IMR-90 (cell line): ENCODE measurements around the gene MBOAT1. TPM values are rescaled to one million over a fixed set of nuclear protein-coding genes. Genes with fewer than 3 reads are reported as not detected.

Experiments used
- ATAC-seq: fragments of 200-7000 bp; cut with Tn5 transposase; 2 replicates; pipeline ENCODE4 v1.9.1; 2020; ENCODE audit warnings: low read depth, mild to moderate bottlenecking, moderate library complexity
- BruUV-seq: library from RNA; stranded (reverse); fragments of 400-500 nt; replicated peaks from 2 replicates; lab custom pipeline; 2021; lab: Mats Ljungman, UMichigan
- CTCF ChIA-PET: fragments of 300-600 bp; formaldehyde crosslinking; extraction: SDS; loops from one replicate; lab custom pipeline; 2021; ENCODE audit warnings: antibody characterized with exemption; lab: Yijun Ruan, JAX
- POLR2A ChIA-PET: fragments of 300-600 bp; sonication (Branson Sonifier 250); formaldehyde crosslinking; loops from one replicate; lab custom pipeline; 2022; ENCODE audit warnings: antibody characterized with exemption; ENCODE audit not compliant: unreplicated experiment; lab: Charles Lee
- DNase-seq: peaks from one replicate; pipeline ENCODE4 v3.0.0; 2013
- H2AFZ ChIP-seq: replicated peaks from 2 replicates; pipeline ENCODE3; 2013; ENCODE audit warnings: low read length, mild to moderate bottlenecking; ENCODE audit not compliant: poor library complexity
- H2AK5ac ChIP-seq: 2 replicates; pipeline ENCODE4 v1.6.1; 2013; ENCODE audit warnings: low read depth, low read length, inconsistent platforms
- H2AK9ac ChIP-seq: replicated peaks from 2 replicates; pipeline ENCODE3; 2013; ENCODE audit warnings: mild to moderate bottlenecking, low read depth, low read length, moderate library complexity; ENCODE audit not compliant: poor library complexity
- H2BK120ac ChIP-seq: 2 replicates; pipeline ENCODE4 v1.6.1; 2013; ENCODE audit warnings: low read depth, low read length, inconsistent platforms
- H2BK15ac ChIP-seq: 3 replicates; pipeline ENCODE4 v1.6.1; 2013; ENCODE audit warnings: low read depth, low read length, inconsistent platforms
- H2BK20ac ChIP-seq: 2 replicates; pipeline ENCODE4 v1.6.1; 2013; ENCODE audit warnings: low read depth, mild to moderate bottlenecking, inconsistent platforms, low read length, moderate library complexity
- H2BK5ac ChIP-seq: 2 replicates; pipeline ENCODE4 v1.6.1; 2013; ENCODE audit warnings: mild to moderate bottlenecking, low read depth, low read length, inconsistent platforms; ENCODE audit not compliant: poor library complexity, severe bottlenecking
- H3K14ac ChIP-seq: replicated peaks from 2 replicates; pipeline ENCODE4 v1.6.1; 2013; ENCODE audit warnings: low read depth, low read length, inconsistent platforms
- H3K18ac ChIP-seq: 2 replicates; pipeline ENCODE4 v1.6.1; 2013; ENCODE audit warnings: low read depth, low read length, control low read depth
- H3K23ac ChIP-seq: 2 replicates; pipeline ENCODE4 v1.6.1; 2013; ENCODE audit warnings: low read depth, low read length, inconsistent platforms
- H3K27ac ChIP-seq: 2 replicates; pipeline ENCODE4 v1.5.1; 2013; ENCODE audit warnings: mild to moderate bottlenecking, control low read depth, low read length; ENCODE audit not compliant: insufficient read depth
- H3K27me3 ChIP-seq: 2 replicates; pipeline ENCODE4 v1.6.1; 2013; ENCODE audit warnings: low read length; ENCODE audit not compliant: control insufficient read depth, insufficient read depth
- H3K36me3 ChIP-seq: 2 replicates; pipeline ENCODE4 v1.6.1; 2013; ENCODE audit warnings: low read length, mixed read lengths; ENCODE audit not compliant: control insufficient read depth, insufficient read depth
- H3K4ac ChIP-seq: 2 replicates; pipeline ENCODE4 v1.6.1; 2013; ENCODE audit warnings: low read depth, low read length, inconsistent platforms
- H3K4me1 ChIP-seq: 2 replicates; pipeline ENCODE4 v1.6.1; 2013; ENCODE audit warnings: low read length, mixed read lengths; ENCODE audit not compliant: control insufficient read depth, insufficient read depth
- H3K4me2 ChIP-seq: 2 replicates; pipeline ENCODE4 v1.6.1; 2013; ENCODE audit warnings: low read depth, mild to moderate bottlenecking, control low read depth, low read length, moderate library complexity
- H3K4me3 ChIP-seq: 2 replicates; pipeline ENCODE4 v1.5.1; 2013; ENCODE audit warnings: low read depth, mild to moderate bottlenecking, control low read depth, low read length, moderate library complexity; ENCODE audit not compliant: insufficient read depth
- H3K56ac ChIP-seq: 2 replicates; pipeline ENCODE4 v1.6.1; 2013; ENCODE audit warnings: low read length, inconsistent platforms; ENCODE audit not compliant: insufficient read depth; ENCODE audit errors: extremely low read depth
- H3K79me1 ChIP-seq, 2 experiments: 2 replicates each; pipeline ENCODE4 v1.6.1; 2013; ENCODE audit warnings: low read length in 2 of 2, inconsistent platforms in 1 of 2, low read depth in 1 of 2
- H3K9ac ChIP-seq: 2 replicates; pipeline ENCODE4 v1.6.1; 2013; ENCODE audit warnings: low read depth, low read length, control low read depth
- H3K9me1 ChIP-seq: 2 replicates; pipeline ENCODE4 v1.6.1; 2013; ENCODE audit warnings: low read length, inconsistent platforms; ENCODE audit not compliant: insufficient read depth
- H3K9me3 ChIP-seq: 2 replicates; pipeline ENCODE4 v1.6.1; 2013; ENCODE audit warnings: low read length; ENCODE audit not compliant: control insufficient read depth, insufficient read depth
- H4K20me1 ChIP-seq: 2 replicates; pipeline ENCODE4 v1.6.1; 2013; ENCODE audit warnings: low read length, inconsistent platforms; ENCODE audit not compliant: insufficient read depth
- H4K5ac ChIP-seq: 2 replicates; pipeline ENCODE4 v1.6.1; 2013; ENCODE audit warnings: mild to moderate bottlenecking, low read depth, low read length, control low read depth
- H4K8ac ChIP-seq, 2 experiments: 2 replicates each; pipeline ENCODE4 v1.6.1; 2013; ENCODE audit warnings: low read depth in 2 of 2, low read length in 2 of 2, control low read depth in 1 of 2, inconsistent platforms in 1 of 2
- H4K91ac ChIP-seq: 2 replicates; pipeline ENCODE4 v1.6.1; 2013; ENCODE audit warnings: low read depth, low read length, inconsistent platforms; ENCODE audit not compliant: insufficient read depth
- BHLHE40 ChIP-seq: fragments of 150-350 bp; IDR thresholded peaks from 2 replicates; pipeline ENCODE4 v1.6.1; 2016; ENCODE audit warnings: mild to moderate bottlenecking, low read depth, low read length
- CEBPB ChIP-seq: IDR thresholded peaks from 2 replicates; pipeline ENCODE4 v1.6.1; 2012; ENCODE audit warnings: low read depth, low read length, improper control_type of control experiment
- CHD1 ChIP-seq: IDR thresholded peaks from 2 replicates; pipeline ENCODE4 v1.6.1; 2012; ENCODE audit warnings: low read depth, low read length, improper control_type of control experiment
- CTCF ChIP-seq: conservative IDR thresholded peaks from 2 replicates; pipeline ENCODE4 v1.5.1; 2012; ENCODE audit warnings: mild to moderate bottlenecking, low read depth, low read length, improper control_type of control experiment
- FOS ChIP-seq: fragments of 150-350 bp; IDR thresholded peaks from 2 replicates; pipeline ENCODE4 v1.6.1; 2016; ENCODE audit warnings: low read depth, low read length
- MAFK ChIP-seq: IDR thresholded peaks from 2 replicates; pipeline ENCODE4 v1.6.1; 2012; ENCODE audit warnings: low read depth, low read length, improper control_type of control experiment
- MAZ ChIP-seq: IDR thresholded peaks from 2 replicates; pipeline ENCODE4 v1.6.1; 2012; ENCODE audit warnings: low read depth, mild to moderate bottlenecking, low read length, improper control_type of control experiment, moderate library complexity, borderline replicate concordance
- MXI1 ChIP-seq: IDR thresholded peaks from 2 replicates; pipeline ENCODE4 v1.6.1; 2012; ENCODE audit warnings: low read depth, mild to moderate bottlenecking, low read length, moderate library complexity, borderline replicate concordance
- NFE2L2 ChIP-seq: fragments of 150-350 bp; IDR thresholded peaks from 2 replicates; pipeline ENCODE4 v1.6.1; 2016; ENCODE audit warnings: low read depth, mild to moderate bottlenecking, low read length
- RAD21 ChIP-seq: IDR thresholded peaks from 2 replicates; pipeline ENCODE4 v1.6.1; 2012; ENCODE audit warnings: low read length, improper control_type of control experiment
- RCOR1 ChIP-seq: IDR thresholded peaks from 2 replicates; pipeline ENCODE4 v1.6.1; 2012; ENCODE audit warnings: mild to moderate bottlenecking, low read length, improper control_type of control experiment; ENCODE audit not compliant: insufficient replicate concordance
- RFX5 ChIP-seq: IDR thresholded peaks from 2 replicates; pipeline ENCODE4 v1.8.0; 2012; ENCODE audit warnings: low read depth, mild to moderate bottlenecking, low read length, moderate library complexity
- SMC3 ChIP-seq: fragments of 150-350 bp; IDR thresholded peaks from 2 replicates; pipeline ENCODE4 v1.6.1; 2016; ENCODE audit warnings: low read depth, mild to moderate bottlenecking, antibody characterized with exemption, low read length, moderate library complexity
- WGBS, 2 experiments: methylation state at CpG; one replicate each; pipeline versions ENCODE4 v1.1.5 to v1.1.7; 2013; ENCODE audit warnings: missing lambda C conversion rate in 2 of 2; ENCODE audit not compliant: insufficient read length in 1 of 2; ENCODE audit errors: extremely low coverage in 2 of 2; 5-methylcytosine and 5-hydroxymethylcytosine counted together
- dilution Hi-C: fragments of 300-500 bp; cut with HindIII; formaldehyde crosslinking; loops from one replicate; pipeline ENCODE4 v1.14.3; 2018; ENCODE audit warnings: low sequenced_read_pairs; ENCODE audit not compliant: unreplicated experiment
- in situ Hi-C: fragments of 300-500 bp; cut with MboI; formaldehyde crosslinking; loops from 3 replicates; pipeline ENCODE4 v1.14.3; 2019; ENCODE audit warnings: low sequenced_read_pairs, inconsistent platforms, mixed read lengths
- intact Hi-C: fragments of 100-400 bp; cut with micrococcal nuclease; formaldehyde crosslinking; loops from 2 replicates; pipeline ENCODE4 v1.10.0; 2022
- polyA plus RNA-seq, 3 experiments: library from polyadenylated mRNA; depleted of rRNA; stranded (reverse); fragments of >200 nt; gene quantifications; 2 replicates each; pipeline ENCODE4 v1.2.3, GENCODE V29; 2012; ENCODE audit warnings: low replicate concordance in 1 of 3
- total RNA-seq: library from RNA; depleted of rRNA; stranded (reverse); fragments of >200 nt; gene quantifications from 2 replicates; pipeline ENCODE4 v1.2.3, GENCODE V29; 2012
- TF ChIP-seq, protein P1 (sequence below): fragments of 150-350 bp; IDR thresholded peaks from 2 replicates; pipeline ENCODE4 v1.6.1; 2016; ENCODE audit warnings: low read depth, mild to moderate bottlenecking, low read length, moderate library complexity, borderline replicate concordance
- TF ChIP-seq, protein P2 (sequence below): fragments of 150-350 bp; IDR thresholded peaks from 2 replicates; pipeline ENCODE4 v1.6.1; 2017; ENCODE audit warnings: mild to moderate bottlenecking, antibody characterized with exemption, low read length, low read depth

MBOAT1 gene
- total and polyA plus RNA-seq, 2 of the 4 experiments (the other 2 are of a cell fraction), result 1.6 to 4.7 TPM

GRCh38 chr6:20115246-20115980 lies 96.9 kb downstream of the MBOAT1 start:
- Histone ChIP-seq H3K23ac (no peak overlapping the region), H2BK5ac (no peak overlapping the region), H3K36me3 (no peaks in the 10 kb centered on the region), H2BK15ac (no peak overlapping the region), H3K9ac (no peak overlapping the region), H2BK120ac (no peak overlapping the region), H3K79me1 (no peaks in the 10 kb centered on the region), H3K14ac (no peak overlapping the region), H2AK9ac (no peak overlapping the region), H3K9me1 (no peaks in the 10 kb centered on the region), H2BK20ac (no peak overlapping the region), H3K4me3 (no peak overlapping the region), H4K8ac (no peak overlapping the region), H3K4me2 (no peak overlapping the region), H3K18ac (no peak overlapping the region), H3K9me3 (no peaks in the 10 kb centered on the region), H2AFZ (no peak overlapping the region), H3K27ac (no peak overlapping the region), H4K5ac (no peak overlapping the region), H3K4me1 (0 out of 2 replicates have a peak, but pooled peaks cover 2% of the 10 kb centered on the region), H3K56ac (no peak overlapping the region), H4K91ac (no peak overlapping the region), H4K20me1 (no peaks in the 10 kb centered on the region), H3K4ac (no peak overlapping the region), H3K27me3 (no peaks in the 10 kb centered on the region), H2AK5ac (no peak overlapping the region)
- BruUV-seq, result no TSS peak
- CTCF ChIA-PET, result interaction anchor here (1.1 to 2.0 kb wide), 2 partner anchors 11 to 225 kb away, joined by 3 to 10 read pairs; no protein-coding TSS in a partner anchor
- POLR2A ChIA-PET, result interaction anchor here (0.6 kb wide), 1 partner anchor 78 kb away, joined by 6 read pairs; no protein-coding TSS in a partner anchor
- no peak for DNase-seq
- in situ Hi-C loops, result no loop called here
- ATAC-seq, result no peak
- whole genome bisulfite sequencing, 2 experiments, result no CpG with 5 or more reads among the region's 9 CpGs
- intact Hi-C loops, result no loop called here
- dilution Hi-C loops, result no loop called here
- TF ChIP-seq FOS, result no peak
- no peak for TF ChIP-seq MAZ
- TF ChIP-seq, protein P1, sequence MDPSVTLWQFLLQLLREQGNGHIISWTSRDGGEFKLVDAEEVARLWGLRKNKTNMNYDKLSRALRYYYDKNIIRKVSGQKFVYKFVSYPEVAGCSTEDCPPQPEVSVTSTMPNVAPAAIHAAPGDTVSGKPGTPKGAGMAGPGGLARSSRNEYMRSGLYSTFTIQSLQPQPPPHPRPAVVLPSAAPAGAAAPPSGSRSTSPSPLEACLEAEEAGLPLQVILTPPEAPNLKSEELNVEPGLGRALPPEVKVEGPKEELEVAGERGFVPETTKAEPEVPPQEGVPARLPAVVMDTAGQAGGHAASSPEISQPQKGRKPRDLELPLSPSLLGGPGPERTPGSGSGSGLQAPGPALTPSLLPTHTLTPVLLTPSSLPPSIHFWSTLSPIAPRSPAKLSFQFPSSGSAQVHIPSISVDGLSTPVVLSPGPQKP, result no peak
- TF ChIP-seq BHLHE40, result no peak
- no peak for TF ChIP-seq RAD21
- TF ChIP-seq MAFK, result no peak
- TF ChIP-seq CHD1, result no peak
- no peak for TF ChIP-seq MXI1
- TF ChIP-seq, protein P2, sequence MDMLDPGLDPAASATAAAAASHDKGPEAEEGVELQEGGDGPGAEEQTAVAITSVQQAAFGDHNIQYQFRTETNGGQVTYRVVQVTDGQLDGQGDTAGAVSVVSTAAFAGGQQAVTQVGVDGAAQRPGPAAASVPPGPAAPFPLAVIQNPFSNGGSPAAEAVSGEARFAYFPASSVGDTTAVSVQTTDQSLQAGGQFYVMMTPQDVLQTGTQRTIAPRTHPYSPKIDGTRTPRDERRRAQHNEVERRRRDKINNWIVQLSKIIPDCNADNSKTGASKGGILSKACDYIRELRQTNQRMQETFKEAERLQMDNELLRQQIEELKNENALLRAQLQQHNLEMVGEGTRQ, result no peak
- TF ChIP-seq RFX5, result no peak
- no peak for TF ChIP-seq CEBPB
- no peak for TF ChIP-seq RCOR1
- no peak for TF ChIP-seq NFE2L2
- no peak for TF ChIP-seq SMC3
- TF ChIP-seq CTCF, result no peak
